CD4-positive, alpha-beta T cell treated with Interleukin-15 for 1 hour (primary cell): ENCODE results near the gene OR5L1.

ENCODE experiments used
- DNase-seq: peaks from one replicate; pipeline ENCODE4 v3.0.0-alpha.2; 2020

Gene OR5L1

GRCh38 chr11:55811067-55811466, at the start of gene OR5L1:
OR5L1 (plus strand) TSS chr11:55811367; CDS start chr11:55811467, 100 bp downstream.
- DNase-seq: no peak

GRCh38 chr11:55773138-55773537, 38.0 kb upstream of the OR5L1 start, which contains the start of gene OR5D13:
OR5D13 (plus strand) TSS chr11:55773438; CDS start chr11:55773438, 0 bp downstream.
- no peak for DNase-seq

DNA sequence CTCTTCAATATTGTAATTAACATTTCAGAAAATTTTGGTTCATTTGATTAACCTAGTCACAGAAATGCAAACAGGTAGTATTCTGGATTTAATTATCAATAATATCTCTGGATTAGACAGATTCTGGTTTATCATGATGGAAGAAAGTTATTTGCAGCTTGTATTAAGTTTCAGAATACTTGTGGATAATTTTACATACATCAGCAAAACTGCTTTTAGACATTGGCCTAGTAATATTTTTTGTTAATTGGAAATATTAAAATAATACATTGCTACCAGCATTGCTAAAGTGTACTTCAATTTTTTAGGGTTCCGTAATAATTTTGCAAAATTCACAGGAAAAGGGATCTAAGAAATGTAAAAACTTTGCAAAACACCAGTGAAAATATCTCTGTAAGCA, 19.6 kb upstream of the OR5L1 start:
- no peak for DNase-seq

DNA sequence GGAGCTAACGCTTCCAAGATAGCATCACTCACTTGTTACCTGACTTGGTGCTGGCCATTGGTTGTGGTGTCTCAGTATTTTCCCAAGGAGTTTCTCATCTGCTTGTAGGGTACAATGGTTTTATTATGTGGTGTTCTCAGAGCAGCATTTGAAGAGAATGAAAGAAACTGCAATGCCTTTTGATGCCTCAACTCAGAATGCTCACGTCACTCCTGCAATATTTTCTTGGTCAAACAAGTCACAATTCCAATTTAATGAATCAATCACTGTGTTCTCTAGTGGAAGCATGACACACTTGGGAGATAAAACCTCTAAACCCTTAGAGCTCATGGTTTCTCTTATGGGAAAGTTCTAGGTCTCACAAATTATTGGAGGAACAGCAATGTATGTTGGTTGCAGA, 17.8 kb upstream of the OR5L1 start:
- no peak for DNase-seq

DNA sequence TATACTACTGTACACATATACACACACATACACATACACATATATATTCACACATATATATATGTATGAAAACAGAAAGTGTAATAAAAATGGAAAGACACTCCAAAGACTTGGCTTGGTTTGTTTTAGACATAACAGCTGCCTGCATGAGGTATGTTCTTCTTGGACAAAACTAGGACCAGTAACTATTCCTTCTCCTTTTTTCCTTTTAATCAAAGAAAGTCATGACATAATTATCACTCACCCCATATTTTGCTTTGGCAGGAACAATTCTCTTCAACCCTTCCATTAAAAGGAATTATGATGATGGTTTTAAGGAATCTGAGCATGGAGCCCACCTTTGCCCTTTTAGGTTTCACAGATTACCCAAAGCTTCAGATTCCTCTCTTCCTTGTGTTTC, 15.9 kb upstream of the OR5L1 start, which contains the start of gene OR5D14:
OR5D14 (plus strand) TSS at position 301 of the 400 bp plus-strand sequence; CDS start at position 301, 0 bp downstream.
- DNase-seq: no peak

GRCh38 chr11:55806248-55806647, 4.9 kb upstream of the OR5L1 start:
- DNase-seq: no peak

- no peak for DNase-seq
Observed at GRCh38 chr11:55819330-55819729, 8.2 kb downstream of the OR5L1 start, which contains the start of gene OR5D18. OR5D18 (plus strand) TSS chr11:55819630; CDS start chr11:55819630, 0 bp downstream.

DNA sequence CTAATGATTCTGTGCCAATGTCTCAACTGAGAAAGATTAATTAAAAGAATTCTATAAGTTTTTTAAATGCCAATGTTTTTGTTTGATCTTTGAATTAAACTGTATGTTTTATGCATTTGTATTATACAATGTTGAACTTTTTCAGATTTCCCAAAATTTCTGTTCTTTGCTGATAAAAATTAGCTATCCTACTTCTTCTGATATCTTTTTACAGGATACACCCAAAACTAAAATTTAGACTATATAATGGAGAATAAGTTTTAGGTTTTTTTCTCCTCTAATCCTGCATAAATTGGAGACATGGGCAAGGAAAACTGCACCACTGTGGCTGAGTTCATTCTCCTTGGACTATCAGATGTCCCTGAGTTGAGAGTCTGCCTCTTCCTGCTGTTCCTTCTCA, 15.8 kb downstream of the OR5L1 start, which contains the start of gene OR5L2:
OR5L2 (plus strand) TSS at position 301 of the 400 bp plus-strand sequence; CDS start at position 301, 0 bp downstream.
- no peak for DNase-seq

DNA sequence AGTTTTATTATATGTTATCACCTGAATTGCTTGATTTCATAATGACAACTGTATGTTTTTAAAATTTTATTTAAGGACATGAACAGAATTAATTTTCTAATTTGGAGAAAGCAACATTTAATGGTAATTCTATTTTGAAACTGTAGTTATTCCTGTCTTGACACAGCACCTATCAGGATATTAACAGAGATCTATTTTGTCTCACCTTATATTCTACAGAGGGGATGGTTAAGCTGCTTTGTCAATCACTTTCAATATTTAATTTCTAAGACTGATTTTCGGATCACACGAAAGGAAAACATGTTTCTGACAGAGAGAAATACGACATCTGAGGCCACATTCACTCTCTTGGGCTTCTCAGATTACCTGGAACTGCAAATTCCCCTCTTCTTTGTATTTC, 27.3 kb downstream of the OR5L1 start, which contains the start of gene OR5D16:
OR5D16 (plus strand) TSS at position 301 of the 400 bp plus-strand sequence; CDS start at position 301, 0 bp downstream.
- no peak for DNase-seq

- DNase-seq: no peak
Observed at GRCh38 chr11:55847453-55847852, 36.3 kb downstream of the OR5L1 start.

GRCh38 chr11:55849037-55849436, 37.9 kb downstream of the OR5L1 start:
- DNase-seq: no peak

DNA sequence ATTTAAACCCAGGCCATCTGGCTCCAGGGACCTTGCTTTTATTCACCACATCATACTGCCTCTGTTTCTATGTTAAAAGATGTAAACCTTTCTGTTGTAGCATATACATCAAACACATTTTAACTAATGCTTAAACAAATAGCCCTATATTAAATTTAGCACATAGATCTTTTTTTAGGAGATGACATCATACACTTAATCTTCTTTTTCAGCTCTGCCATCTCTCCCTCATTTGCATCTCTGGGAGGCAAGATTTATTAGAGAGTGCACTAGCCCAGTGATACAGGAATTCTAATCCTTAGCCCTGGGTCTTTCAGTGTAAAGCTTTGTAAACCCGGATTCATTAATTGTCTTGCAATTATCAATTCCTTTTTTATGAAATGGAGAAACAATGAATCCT, 41.0 kb downstream of the OR5L1 start:
- no peak for DNase-seq

DNA sequence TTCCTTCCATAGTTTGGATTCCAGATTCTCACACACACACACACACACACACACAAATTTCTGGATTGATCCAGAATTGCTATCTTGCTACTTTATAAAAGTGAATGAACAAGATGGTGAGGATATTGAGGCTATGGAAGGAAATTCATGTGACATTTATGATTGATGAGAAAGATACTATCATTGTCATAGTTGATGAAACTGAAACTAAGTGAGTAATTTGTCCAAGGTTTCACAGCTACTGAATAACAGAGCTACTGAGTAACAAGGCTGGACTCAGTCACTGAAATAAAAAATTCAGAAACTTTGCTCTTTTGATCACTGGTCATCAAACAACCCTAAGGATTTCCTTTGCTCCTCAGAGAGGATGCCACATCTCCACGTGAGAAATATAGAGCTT, 43.5 kb downstream of the OR5L1 start:
- no peak for DNase-seq
